HUES6 (cell line): Measurements from ENCODE around the gene UBE2G2.

Experiments
- H3K27ac ChIP-seq: 2 replicates; pipeline ENCODE4 v1.7.0; 2013; ENCODE audit warnings: low read depth, mild to moderate bottlenecking, low read length, inconsistent platforms
- H3K27me3 ChIP-seq: 2 replicates; pipeline ENCODE4 v1.6.1; 2013; ENCODE audit warnings: low read length; ENCODE audit not compliant: control insufficient read depth, insufficient read depth
- H3K36me3 ChIP-seq: 2 replicates; pipeline ENCODE4 v1.6.1; 2013; ENCODE audit warnings: low read length; ENCODE audit not compliant: control insufficient read depth, insufficient read depth
- H3K4me1 ChIP-seq: 2 replicates; pipeline ENCODE4 v1.6.1; 2013; ENCODE audit warnings: low read length; ENCODE audit not compliant: control insufficient read depth, insufficient read depth
- H3K4me3 ChIP-seq: 2 replicates; pipeline ENCODE4 v1.5.1; 2013; ENCODE audit warnings: low read depth, low read length
- H3K9ac ChIP-seq: one replicate; pipeline ENCODE4 v1.6.1; 2013; ENCODE audit warnings: mild to moderate bottlenecking, low read length
- H3K9me3 ChIP-seq: 2 replicates; pipeline ENCODE4 v1.6.1; 2013; ENCODE audit warnings: low read depth, low read length; ENCODE audit not compliant: control insufficient read depth, insufficient read depth

The UBE2G2 gene

GRCh38 chr21:44820851-44821250 is 19.2 kb upstream of the UBE2G2 start:
- Histone ChIP-seq H3K36me3 (no peaks in the 10 kb centered on the region), H3K27ac (no peak overlapping the region), H3K4me3 (no peak overlapping the region), H3K9me3 (peaks cover 52% of the 10 kb centered on the region), H3K9ac (no peak overlapping the region), H3K27me3 (0 out of 2 replicates have a peak, but pooled peaks cover 5% of the 10 kb centered on the region), H3K4me1 (peaks cover 6% of the 10 kb centered on the region; the same call in 1 of the 2 replicates)

GRCh38 chr21:44819283-44820243 is 17.9 kb upstream of the UBE2G2 start:
- H3K9me3 ChIP-seq: peaks cover 52% of the 10 kb centered on the region
- no peak overlapping the region for H3K9ac ChIP-seq
- no peaks in the 10 kb centered on the region for H3K36me3 ChIP-seq
- peaks cover 18% of the 10 kb centered on the region for H3K4me1 ChIP-seq
- no peak overlapping the region for H3K27ac ChIP-seq
- 0 out of 2 replicates have a peak overlapping the region, but pooled peaks have one; percentile 94 for H3K4me3 ChIP-seq
- 0 out of 2 replicates have a peak, but pooled peaks cover 5% of the 10 kb centered on the region for H3K27me3 ChIP-seq

DNA sequence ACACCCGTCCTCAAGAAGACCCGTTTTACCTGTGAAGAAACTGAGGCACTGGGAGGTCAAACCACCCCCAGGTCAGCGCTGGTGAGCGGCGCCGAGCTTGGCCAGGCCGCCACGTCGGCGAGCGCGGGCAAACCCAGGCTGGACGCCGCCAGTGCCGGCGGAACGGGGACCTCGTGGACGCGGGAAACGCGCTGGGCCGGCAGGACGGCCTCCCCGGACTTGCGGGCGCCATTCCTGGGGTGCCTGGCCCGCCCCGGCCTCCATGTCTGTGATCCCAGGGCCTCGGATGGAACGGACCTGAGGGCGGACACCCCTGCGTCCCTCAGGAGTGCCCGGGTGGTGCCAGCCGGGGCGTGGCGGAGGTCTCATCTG is 17.0 kb upstream of the UBE2G2 start:
- peak overlapping the region; percentile 68; the same call in 1 of the 2 replicates for H3K27ac ChIP-seq

GRCh38 chr21:44817914-44818639 is 16.5 kb upstream of the UBE2G2 start, which contains the start of gene SUMO3:
SUMO3 (minus strand) TSS chr21:44818062; CDS start chr21:44817968, 94 bp downstream.
- H3K4me1 ChIP-seq: peaks cover 27% of the 10 kb centered on the region

More for the DNA sequence above, 17.0 kb upstream of the UBE2G2 start:
- H3K27me3 ChIP-seq: 0 out of 2 replicates have a peak, but pooled peaks cover 5% of the 10 kb centered on the region
- H3K4me3 ChIP-seq: peak overlapping the region; percentile 94
- peaks cover 4% of the 10 kb centered on the region for H3K36me3 ChIP-seq
- peaks cover 48% of the 10 kb centered on the region for H3K9me3 ChIP-seq
- H3K9ac ChIP-seq: peak overlapping the region; percentile 90
- H3K4me1 ChIP-seq: peaks cover 24% of the 10 kb centered on the region

DNA sequence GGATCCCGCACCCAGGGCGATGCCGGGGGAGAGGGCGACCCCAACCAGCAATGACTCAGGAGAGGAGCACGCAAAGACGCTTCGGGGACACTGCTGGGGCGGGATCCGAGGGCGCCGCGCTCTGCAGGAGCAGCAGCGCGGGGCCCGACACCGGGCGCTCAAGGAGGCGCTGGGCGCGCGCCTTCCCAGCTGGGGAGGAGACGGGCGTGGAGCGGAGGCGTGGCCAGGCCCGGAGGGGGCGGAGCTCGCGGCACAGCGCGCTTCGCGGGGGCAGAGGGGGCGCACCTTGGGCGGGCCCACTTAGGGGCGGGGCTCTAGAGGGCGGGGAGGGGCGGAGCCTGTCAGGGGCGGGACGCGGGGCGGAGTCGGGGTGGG is 15.9 kb upstream of the UBE2G2 start:
- H3K27ac ChIP-seq: no peak overlapping the region; the same call in 1 of the 2 replicates
- 0 out of 2 replicates have a peak, but pooled peaks cover 5% of the 10 kb centered on the region for H3K27me3 ChIP-seq
- H3K4me1 ChIP-seq: peaks cover 29% of the 10 kb centered on the region
- H3K4me3 ChIP-seq: peak overlapping the region; percentile 94
- H3K9me3 ChIP-seq: peaks cover 36% of the 10 kb centered on the region
- peaks cover 12% of the 10 kb centered on the region for H3K36me3 ChIP-seq
- peak overlapping the region; percentile 90 for H3K9ac ChIP-seq

More at GRCh38 chr21:44817914-44818639, 16.5 kb upstream of the UBE2G2 start, which contains the start of gene SUMO3:
- Histone ChIP-seq H3K36me3 (peaks cover 9% of the 10 kb centered on the region), H3K27ac (peak within 1 kb of the TSS; percentile 68; the same call in 1 of the 2 replicates), H3K27me3 (0 out of 2 replicates have a peak, but pooled peaks cover 5% of the 10 kb centered on the region), H3K9ac (peak within 1 kb of the TSS; percentile 90), H3K4me3 (peak within 1 kb of the TSS; percentile 94), H3K9me3 (peaks cover 42% of the 10 kb centered on the region)

DNA sequence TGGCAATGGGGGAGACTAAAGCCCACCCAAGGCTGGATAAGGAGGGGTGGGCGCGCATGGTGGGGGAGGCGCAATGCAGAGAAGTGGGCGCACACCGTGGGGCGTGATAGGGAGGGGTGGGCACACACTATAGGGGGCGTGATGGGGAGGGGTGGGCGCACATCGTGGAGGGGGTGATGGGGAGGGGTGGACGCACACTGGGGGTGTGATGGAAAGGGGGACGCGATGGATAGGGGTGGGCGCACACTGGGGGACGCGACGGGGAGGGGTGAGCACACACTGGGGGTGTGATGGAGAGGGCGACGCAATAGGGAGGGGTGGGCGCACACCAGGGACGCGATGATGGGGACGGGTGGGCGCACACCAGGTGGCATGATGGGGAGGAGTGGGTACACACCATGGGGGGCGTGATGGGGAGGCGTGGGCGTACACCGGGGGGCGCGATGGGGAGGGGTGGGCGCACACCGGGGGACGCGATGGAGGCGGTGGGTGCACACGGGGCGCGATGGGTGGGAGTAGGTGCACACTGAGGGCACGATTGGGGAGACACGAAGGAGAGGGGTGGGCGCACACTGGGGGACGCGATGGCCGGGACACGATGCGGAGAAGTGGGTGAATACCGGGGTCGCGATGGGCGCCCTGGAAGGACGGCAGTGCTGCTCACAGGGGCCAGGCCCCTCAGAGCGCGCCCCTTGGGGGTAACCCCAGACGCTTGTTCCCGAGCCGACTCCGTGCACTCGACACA is 15.3 kb upstream of the UBE2G2 start:
- Histone ChIP-seq H3K9ac (peak overlapping the region; percentile 76), H3K4me3 (peak overlapping the region; percentile 94), H3K27me3 (0 out of 2 replicates have a peak, but pooled peaks cover 5% of the 10 kb centered on the region), H3K27ac (no peak overlapping the region; the same call in 1 of the 2 replicates), H3K4me1 (peaks cover 29% of the 10 kb centered on the region), H3K9me3 (peaks cover 33% of the 10 kb centered on the region), H3K36me3 (peaks cover 14% of the 10 kb centered on the region)

- Histone ChIP-seq H3K4me3 (no peak overlapping the region), H3K27me3 (0 out of 2 replicates have a peak, but pooled peaks cover 5% of the 10 kb centered on the region), H3K36me3 (peaks cover 15% of the 10 kb centered on the region), H3K9ac (no peak overlapping the region), H3K9me3 (peaks cover 25% of the 10 kb centered on the region), H3K27ac (no peak overlapping the region), H3K4me1 (peaks cover 29% of the 10 kb centered on the region)
Observed at GRCh38 chr21:44815852-44816628, 14.4 kb upstream of the UBE2G2 start.

DNA sequence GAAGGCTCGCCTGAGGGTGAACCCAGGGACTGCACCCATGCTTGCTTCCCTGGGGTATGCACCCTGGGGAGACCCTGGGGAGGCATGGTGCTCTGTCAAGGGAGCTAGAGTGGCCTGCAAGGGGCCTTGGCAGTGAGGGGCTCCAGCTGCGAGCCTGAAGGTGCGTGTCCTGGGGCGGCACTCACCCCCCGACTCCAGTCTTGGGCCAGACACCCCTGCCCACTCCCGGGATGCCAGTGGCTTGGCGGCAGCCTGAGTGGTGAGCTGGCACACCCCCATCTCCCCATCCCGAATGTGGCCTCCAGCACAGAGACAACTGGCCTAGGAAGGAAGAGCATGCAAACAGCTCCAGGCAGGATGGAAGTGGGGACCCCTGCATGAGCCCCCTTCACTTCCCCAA is 13.6 kb upstream of the UBE2G2 start:
- H3K4me3 ChIP-seq: no peak overlapping the region
- peaks cover 23% of the 10 kb centered on the region for H3K36me3 ChIP-seq
- H3K9ac ChIP-seq: no peak overlapping the region
- H3K9me3 ChIP-seq: peaks cover 17% of the 10 kb centered on the region
- H3K27me3 ChIP-seq: 0 out of 2 replicates have a peak, but pooled peaks cover 5% of the 10 kb centered on the region
- H3K27ac ChIP-seq: no peak overlapping the region
- H3K4me1 ChIP-seq: peaks cover 29% of the 10 kb centered on the region

DNA sequence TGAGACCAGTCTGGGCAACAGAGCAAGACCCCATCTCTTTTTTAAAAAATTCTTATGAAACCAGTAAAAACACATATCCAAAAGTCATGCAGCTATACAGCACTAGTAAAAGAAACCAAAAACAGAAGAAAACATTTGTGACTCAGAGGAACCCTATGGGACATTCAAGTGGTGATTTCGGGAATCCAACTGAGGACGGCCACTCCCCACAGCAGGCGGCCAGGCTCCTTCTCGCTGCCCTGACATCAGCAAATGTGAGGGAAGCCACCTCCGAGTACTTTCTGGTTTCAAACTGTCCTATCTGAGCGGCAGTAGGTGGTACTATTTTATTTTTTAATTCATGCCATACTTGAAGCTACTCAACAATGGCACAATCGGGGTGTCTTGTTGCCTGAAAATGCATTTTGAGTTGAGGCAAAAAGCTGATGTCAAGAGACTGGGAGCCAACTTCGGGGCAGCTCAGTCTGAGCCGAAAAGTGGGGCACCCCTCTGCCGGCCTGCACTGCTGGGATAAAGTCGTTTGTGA is 12.9 kb upstream of the UBE2G2 start:
- no peak overlapping the region for H3K27ac ChIP-seq

More for the DNA sequence above, 12.9 kb upstream of the UBE2G2 start:
- Histone ChIP-seq H3K4me3 (no peak overlapping the region), H3K4me1 (peaks cover 29% of the 10 kb centered on the region), H3K27me3 (0 out of 2 replicates have a peak, but pooled peaks cover 5% of the 10 kb centered on the region), H3K9me3 (peaks cover 10% of the 10 kb centered on the region), H3K9ac (no peak overlapping the region), H3K36me3 (peaks cover 30% of the 10 kb centered on the region)
